ENCODE results near the gene AMIGO1. TPM values are rescaled to one million over a fixed set of nuclear protein-coding genes. Genes with fewer than 3 reads are reported as not detected.

AMIGO1 gene
- total and polyA plus RNA-seq, 2 of the 8 experiments (the other 6 are each of a cell fraction or from before 2014, with no cell fraction given): 1.5 to 2.7 TPM

- Histone ChIP-seq H2BK15ac (ENCODE audit: low read length) (no peak overlapping the region), H3K18ac (ENCODE audit: extremely low read depth, low read length) (no peak overlapping the region), H2AK5ac (ENCODE audit: low read depth, low read length) (no peak overlapping the region), H2BK120ac (replicated peaks; ENCODE audit: low read depth, low read length) (no peak overlapping the region), H3K79me1 (ENCODE audit: low read depth, low read length) (no peaks in the 10 kb centered on the region), H3K4me1 (replicated peaks in 1 of 4; ENCODE audit: control insufficient read depth in 3 of 4, insufficient read depth in 4 of 4, low read length in 3 of 4) (no peaks in the 10 kb centered on the region), H3K79me2 (ENCODE audit: control insufficient read depth in 1 of 2, insufficient read depth in 2 of 2, low read length in 2 of 2) (no peaks in the 10 kb centered on the region), H2BK20ac (ENCODE audit: low read length) (no peak overlapping the region), H3K14ac (ENCODE audit: insufficient read length) (no peak overlapping the region), H3K36me3 (ENCODE audit: control insufficient read depth in 2 of 4, insufficient read depth in 4 of 4, low read length in 3 of 4) (no peaks in the 10 kb centered on the region), H4K8ac (ENCODE audit: extremely low read depth, insufficient read depth, low read length) (no peak overlapping the region), H3K23me2 (ENCODE audit: low read depth, low read length) (no peaks in the 10 kb centered on the region), H4K5ac (ENCODE audit: insufficient read length, low read depth, low read length) (no peak overlapping the region), H3K27me3 (replicated peaks in 1 of 4; ENCODE audit: control insufficient read depth in 3 of 4, extremely low read depth in 1 of 4, insufficient read depth in 3 of 4, low read length in 3 of 4) (no peaks in the 10 kb centered on the region), H4K91ac (replicated peaks; ENCODE audit: insufficient read length, low read length) (no peak overlapping the region), H3K4ac (replicated peaks; ENCODE audit: insufficient read length, low read depth, low read length) (no peak overlapping the region), H2BK5ac (ENCODE audit: low read depth, low read length) (no peak overlapping the region), H3K9me3 (ENCODE audit: insufficient read depth in 2 of 2, low read depth in 1 of 2, low read length in 1 of 2) (peaks cover 4 to 16% of the 10 kb centered on the region in 2 experiments), H3K23ac (ENCODE audit: insufficient read length) (no peak overlapping the region), H3K4me2 (ENCODE audit: insufficient read depth in 1 of 2, low read depth in 2 of 2, low read length in 2 of 2) (no peak overlapping the region), H3K9ac (replicated peaks in 1 of 4; ENCODE audit: extremely low read depth in 1 of 4, low read depth in 3 of 4, low read length in 3 of 4) (no peak overlapping the region), H4K20me1 (replicated peaks in 1 of 2; ENCODE audit: control insufficient read depth in 1 of 2, insufficient read depth in 2 of 2, low read length in 2 of 2) (no peaks in the 10 kb centered on the region), H2BK12ac (ENCODE audit: low read depth, low read length) (no peak overlapping the region), H2AFZ (ENCODE audit: low read length) (no peak overlapping the region), H3K4me3 (ENCODE audit: extremely low read depth in 1 of 4, insufficient read depth in 2 of 4, low read depth in 3 of 4, low read length in 4 of 4) (no peak overlapping the region), H3K27ac (ENCODE audit: low read depth, low read length) (no peak overlapping the region), H3K56ac (replicated peaks; ENCODE audit: insufficient read length, low read depth, low read length) (no peak overlapping the region)
- POLR2A ChIA-PET (ENCODE audit: partially characterized antibody): interaction anchor here (1.2 kb wide), 1 partner anchor 62 kb away, joined by 3 read pairs; no protein-coding TSS in a partner anchor
- no peak for TF ChIP-seq CTBP2 (IDR thresholded peaks at IDR 0.05; ENCODE audit: borderline replicate concordance, insufficient read depth, insufficient read length, low read length)
- no peak for TF ChIP-seq CBX5 (IDR thresholded peaks at IDR 0.05; ENCODE audit: low read depth, low read length)
- no peak for TF ChIP-seq CHD1 (IDR thresholded peaks at IDR 0.05; ENCODE audit: low read depth, low read length)
- TF ChIP-seq HDAC6 (IDR thresholded peaks at IDR 0.05; ENCODE audit: low read depth, low read length): no peak
- TF ChIP-seq TBP (IDR thresholded peaks at IDR 0.05; ENCODE audit: low read depth, low read length): no peak
- TF ChIP-seq SP4 (IDR thresholded peaks at IDR 0.05; ENCODE audit: low read length): no peak
- no peak for TF ChIP-seq KDM1A (IDR thresholded peaks at IDR 0.05; ENCODE audit: borderline replicate concordance, low read length)
- TF ChIP-seq MAFK (IDR thresholded peaks at IDR 0.05; ENCODE audit: low read depth, low read length): no peak
- CTCF ChIA-PET (ENCODE audit: partially characterized antibody): interaction anchor here (1.2 kb wide), 1 partner anchor 36 kb away, joined by 3 read pairs; the partner anchor contains the start of gene CYB561D1
- DNase-seq (ENCODE audit: low read depth in 1 of 2, low spot score in 2 of 2) (no peak), FAIRE-seq (no peak)
- WGBS, 2 experiments (ENCODE audit: extremely low coverage in 1 of 2, insufficient coverage in 1 of 2, insufficient read length in 1 of 2, insufficient replicate concordance in 2 of 2, low coverage in 1 of 2, low lambda C conversion rate in 2 of 2, missing lambda C conversion rate in 1 of 2): 98% methylated on average over 4 of the region's 4 CpGs; no CpG with 5 or more reads in 1 of the 2 experiments
These were observed 51.7 kb downstream of the AMIGO1 start for GRCh38 chr1:109457819-109458218.
